Measurements from ENCODE around the gene FER. TPM values are rescaled to one million over a fixed set of nuclear protein-coding genes. Genes with fewer than 3 reads are reported as not detected.

The FER gene
- total RNA-seq, 1 experiment from 2014 or later: 19.4 TPM

DNA sequence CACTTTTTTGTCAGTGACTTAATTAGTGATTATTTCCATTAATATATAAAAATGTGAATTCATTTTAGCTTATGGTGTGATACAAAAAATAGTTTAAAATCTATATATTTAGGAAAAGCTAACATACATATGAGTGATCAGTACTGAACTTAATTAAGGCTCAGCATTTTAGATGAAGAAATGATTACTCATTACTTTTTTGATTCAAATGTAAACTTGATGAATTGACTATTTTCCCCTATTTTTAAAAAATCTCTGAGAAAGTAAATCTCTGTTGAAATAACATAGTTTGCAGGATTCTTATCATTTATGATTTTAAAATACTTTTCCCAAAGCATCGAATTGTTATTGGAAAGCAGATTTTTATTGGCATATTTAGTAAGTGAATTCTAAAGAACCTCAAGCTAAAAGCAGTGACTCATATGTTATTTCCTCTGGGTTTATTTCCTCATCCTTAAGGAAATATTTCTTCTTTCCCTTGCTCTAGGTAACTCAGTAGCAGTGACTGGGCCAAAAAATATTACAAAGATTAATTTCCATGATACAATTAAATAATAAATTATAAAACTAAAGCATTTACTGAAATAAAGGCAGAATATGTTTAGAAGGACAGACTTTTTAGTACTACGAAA, 290.6 kb downstream of the FER start:
- no peaks in the 10 kb centered on the region for H3K27me3 ChIP-seq (ENCODE audit: low read length)
- DNase-seq: peak; percentile 62
- no peak for TF ChIP-seq EZH2 (IDR thresholded peaks at IDR 0.05; ENCODE audit: low read length, unreplicated experiment)
- no peak for TF ChIP-seq EZH2phosphoT487 (IDR thresholded peaks at IDR 0.05; ENCODE audit: borderline replicate concordance, low read length)
- TF ChIP-seq, protein P1, sequence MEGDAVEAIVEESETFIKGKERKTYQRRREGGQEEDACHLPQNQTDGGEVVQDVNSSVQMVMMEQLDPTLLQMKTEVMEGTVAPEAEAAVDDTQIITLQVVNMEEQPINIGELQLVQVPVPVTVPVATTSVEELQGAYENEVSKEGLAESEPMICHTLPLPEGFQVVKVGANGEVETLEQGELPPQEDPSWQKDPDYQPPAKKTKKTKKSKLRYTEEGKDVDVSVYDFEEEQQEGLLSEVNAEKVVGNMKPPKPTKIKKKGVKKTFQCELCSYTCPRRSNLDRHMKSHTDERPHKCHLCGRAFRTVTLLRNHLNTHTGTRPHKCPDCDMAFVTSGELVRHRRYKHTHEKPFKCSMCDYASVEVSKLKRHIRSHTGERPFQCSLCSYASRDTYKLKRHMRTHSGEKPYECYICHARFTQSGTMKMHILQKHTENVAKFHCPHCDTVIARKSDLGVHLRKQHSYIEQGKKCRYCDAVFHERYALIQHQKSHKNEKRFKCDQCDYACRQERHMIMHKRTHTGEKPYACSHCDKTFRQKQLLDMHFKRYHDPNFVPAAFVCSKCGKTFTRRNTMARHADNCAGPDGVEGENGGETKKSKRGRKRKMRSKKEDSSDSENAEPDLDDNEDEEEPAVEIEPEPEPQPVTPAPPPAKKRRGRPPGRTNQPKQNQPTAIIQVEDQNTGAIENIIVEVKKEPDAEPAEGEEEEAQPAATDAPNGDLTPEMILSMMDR (conservative IDR thresholded peaks at IDR 0.05; ENCODE audit: low read depth, low read length): no peak
- ChIA-PET CTCF (no interaction called here), POLR2A (ENCODE audit: unreplicated experiment) (no interaction called here)
- H3K9me3 ChIP-seq (ENCODE audit: low read length): no peaks in the 10 kb centered on the region
- no peak overlapping the region for H3K4me2 ChIP-seq (ENCODE audit: low read length)
- H3K4me3 ChIP-seq (ENCODE audit: low read length): no peak overlapping the region
- no peaks in the 10 kb centered on the region for H3K36me3 ChIP-seq (ENCODE audit: low read depth, low read length)
- no peaks in the 10 kb centered on the region for H3K9me2 ChIP-seq (replicated peaks; ENCODE audit: low read length)
- H2AFZ ChIP-seq (ENCODE audit: low read length): no peak overlapping the region
- no peak overlapping the region for H3K27ac ChIP-seq (ENCODE audit: low read length)
- H3F3A ChIP-seq (ENCODE audit: low read length, unreplicated experiment): no peaks in the 10 kb centered on the region
- intact Hi-C loops (cut with micrococcal nuclease): no loop called here
- no TSS peak for BruUV-seq (replicated peaks)
- H4K20me1 ChIP-seq (ENCODE audit: low read length): no peaks in the 10 kb centered on the region
- H3K79me2 ChIP-seq (ENCODE audit: low read length): no peaks in the 10 kb centered on the region
- ATAC-seq: peak; percentile 76
- H3K4me1 ChIP-seq (ENCODE audit: insufficient read depth, low read length): peaks cover 17% of the 10 kb centered on the region
- H3K9ac ChIP-seq (ENCODE audit: low read length): no peak overlapping the region

DNA sequence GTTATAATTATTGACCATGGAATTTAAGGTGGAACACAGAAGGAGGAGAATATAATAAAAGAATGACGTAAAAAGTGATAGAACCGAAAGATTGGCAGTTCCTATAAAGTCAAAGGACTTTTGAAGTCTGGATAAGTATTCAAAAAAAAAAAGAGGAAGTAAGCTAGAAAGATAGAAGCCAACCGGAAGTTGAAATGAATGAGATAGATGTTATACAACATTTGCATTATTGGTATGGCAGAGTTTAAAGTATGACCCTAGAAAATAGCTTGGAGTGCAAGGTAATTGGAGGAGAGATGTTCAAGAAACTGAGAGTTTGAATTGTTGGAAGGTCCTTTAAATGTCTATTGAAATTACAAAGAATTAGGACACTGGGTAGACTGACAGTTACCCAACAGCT, 293.6 kb downstream of the FER start:
- Histone ChIP-seq H4K20me1 (ENCODE audit: low read length) (no peaks in the 10 kb centered on the region), H3K4me1 (ENCODE audit: insufficient read depth, low read length) (peaks cover 7% of the 10 kb centered on the region; the same call in 1 of the 2 replicates), H3K27ac (ENCODE audit: low read length) (no peak overlapping the region), H3K79me2 (ENCODE audit: low read length) (no peaks in the 10 kb centered on the region), H3K36me3 (ENCODE audit: low read depth, low read length) (no peaks in the 10 kb centered on the region), H3K9me2 (replicated peaks; ENCODE audit: low read length) (no peaks in the 10 kb centered on the region), H3K27me3 (ENCODE audit: low read length) (no peaks in the 10 kb centered on the region), H2AFZ (ENCODE audit: low read length) (no peak overlapping the region), H3K9me3 (ENCODE audit: low read length) (no peaks in the 10 kb centered on the region), H3K9ac (ENCODE audit: low read length) (no peak overlapping the region), H3F3A (ENCODE audit: low read length, unreplicated experiment) (no peaks in the 10 kb centered on the region), H3K4me3 (ENCODE audit: low read length) (no peak overlapping the region), H3K4me2 (ENCODE audit: low read length) (no peak overlapping the region)
- no TSS peak for BruUV-seq (replicated peaks)
- DNase-seq (no peak), ATAC-seq (no peak)
- intact Hi-C loops (cut with micrococcal nuclease): no loop called here
- CTCF ChIA-PET: no interaction called here
- TF ChIP-seq EZH2phosphoT487 (IDR thresholded peaks at IDR 0.05; ENCODE audit: borderline replicate concordance, low read length) (no peak), EZH2 (IDR thresholded peaks at IDR 0.05; ENCODE audit: low read length, unreplicated experiment) (no peak)
- TF ChIP-seq, protein P1 (conservative IDR thresholded peaks at IDR 0.05; ENCODE audit: low read depth, low read length): no peak
- POLR2A ChIA-PET (ENCODE audit: unreplicated experiment): no interaction called here

DNA sequence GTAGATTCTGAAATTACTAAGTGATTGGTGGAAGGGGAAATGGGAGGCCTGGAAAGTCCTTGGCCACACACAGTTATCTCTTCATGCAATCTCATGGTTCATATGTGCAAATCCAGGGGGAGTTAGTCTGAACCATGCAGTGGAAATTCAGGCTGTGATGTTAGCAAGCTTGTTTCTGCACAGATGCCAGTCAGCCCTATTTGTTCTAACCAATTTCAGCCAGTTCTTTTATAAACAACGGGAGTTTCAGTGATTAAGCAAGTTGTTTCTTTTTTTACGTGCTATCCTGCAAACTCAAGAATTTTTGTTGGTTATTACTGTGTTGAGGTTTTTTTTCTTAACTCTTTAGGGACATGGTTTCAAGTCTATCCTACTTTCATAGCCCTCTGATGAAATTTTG, 298.0 kb downstream of the FER start:
- no peaks in the 10 kb centered on the region for H4K20me1 ChIP-seq (ENCODE audit: low read length)
- ChIA-PET POLR2A (ENCODE audit: unreplicated experiment) (no interaction called here), CTCF (no interaction called here)
- DNase-seq: no peak
- no peaks in the 10 kb centered on the region for H3K36me3 ChIP-seq (ENCODE audit: low read depth, low read length)
- H3K9ac ChIP-seq (ENCODE audit: low read length): no peak overlapping the region
- no peaks in the 10 kb centered on the region for H3K9me3 ChIP-seq (ENCODE audit: low read length)
- no peak overlapping the region for H3K4me2 ChIP-seq (ENCODE audit: low read length)
- H3K4me3 ChIP-seq (ENCODE audit: low read length): no peak overlapping the region
- H3K9me2 ChIP-seq (replicated peaks; ENCODE audit: low read length): no peaks in the 10 kb centered on the region
- BruUV-seq (replicated peaks): no TSS peak
- no peaks in the 10 kb centered on the region for H3K27me3 ChIP-seq (ENCODE audit: low read length)
- no peaks in the 10 kb centered on the region for H3K79me2 ChIP-seq (ENCODE audit: low read length)
- TF ChIP-seq EZH2 (IDR thresholded peaks at IDR 0.05; ENCODE audit: low read length, unreplicated experiment): no peak
- TF ChIP-seq EZH2phosphoT487 (IDR thresholded peaks at IDR 0.05; ENCODE audit: borderline replicate concordance, low read length): no peak
- TF ChIP-seq, protein P1 (conservative IDR thresholded peaks at IDR 0.05; ENCODE audit: low read depth, low read length): no peak
- no peaks in the 10 kb centered on the region for H3F3A ChIP-seq (ENCODE audit: low read length, unreplicated experiment)
- no peak for ATAC-seq
- H3K27ac ChIP-seq (ENCODE audit: low read length): no peak overlapping the region
- no peaks in the 10 kb centered on the region for H3K4me1 ChIP-seq (ENCODE audit: insufficient read depth, low read length)
- intact Hi-C loops (cut with micrococcal nuclease): no loop called here
- no peak overlapping the region for H2AFZ ChIP-seq (ENCODE audit: low read length)
